GM19240 (cell line): ENCODE results near the gene RALGDS.

Experiments used
- DNase-seq: peaks from one replicate; pipeline ENCODE4 v3.0.0; 2011; ENCODE audit warnings: low spot score; ENCODE audit not compliant: insufficient read length

RALGDS gene

DNA sequence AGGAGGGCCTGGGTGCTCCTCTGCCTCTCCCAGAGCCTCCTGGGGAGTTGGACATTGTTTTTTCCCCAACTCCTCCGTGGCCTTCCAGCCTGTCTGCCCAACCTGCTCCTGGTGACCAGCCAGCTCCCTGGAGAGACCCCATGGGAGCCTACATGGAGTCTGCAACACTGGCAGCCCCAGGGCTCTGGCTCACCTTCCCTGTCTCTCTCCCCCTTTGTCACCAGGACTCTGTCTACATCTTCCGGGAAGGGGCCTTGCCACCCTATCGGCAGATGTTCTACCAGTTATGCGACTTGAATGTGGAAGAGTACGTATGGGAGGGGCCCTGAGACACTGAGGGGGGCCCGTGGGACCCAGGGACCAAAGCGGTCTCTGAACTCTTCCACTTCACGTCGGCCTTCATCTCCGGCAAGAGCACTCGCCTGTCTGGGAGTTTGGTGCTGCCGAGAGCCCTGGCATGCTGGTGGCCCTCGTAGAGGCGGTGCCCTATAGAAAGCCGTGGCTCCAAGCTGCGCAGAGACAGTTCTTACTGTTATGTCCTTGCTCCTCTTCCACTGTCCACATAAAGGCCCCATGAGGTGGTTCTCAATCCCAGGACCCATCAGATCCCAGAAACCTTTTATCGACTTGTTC is 65.1 kb downstream of the RALGDS start:
- DNase-seq: no peak

DNA sequence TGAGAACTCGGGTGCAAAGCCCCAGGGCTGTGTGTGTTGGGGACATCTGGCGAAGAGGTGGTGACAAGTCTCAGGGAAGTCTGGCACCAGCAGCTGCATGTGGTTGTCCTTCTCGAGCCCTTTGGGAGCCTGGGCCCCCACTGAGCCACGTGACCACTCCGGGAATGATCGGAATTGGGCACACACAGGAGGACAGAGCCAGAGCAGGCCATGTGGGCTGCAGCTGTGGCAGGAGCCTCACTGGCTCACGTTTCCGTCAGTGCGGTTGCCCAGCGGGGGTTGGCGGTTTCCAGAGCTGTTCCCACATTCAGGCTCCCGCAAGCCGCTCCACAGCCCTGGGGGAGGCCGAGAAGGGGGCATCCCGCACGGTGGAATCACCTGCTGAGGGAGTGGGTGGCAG is 66.1 kb downstream of the RALGDS start:
- no peak for DNase-seq

DNA sequence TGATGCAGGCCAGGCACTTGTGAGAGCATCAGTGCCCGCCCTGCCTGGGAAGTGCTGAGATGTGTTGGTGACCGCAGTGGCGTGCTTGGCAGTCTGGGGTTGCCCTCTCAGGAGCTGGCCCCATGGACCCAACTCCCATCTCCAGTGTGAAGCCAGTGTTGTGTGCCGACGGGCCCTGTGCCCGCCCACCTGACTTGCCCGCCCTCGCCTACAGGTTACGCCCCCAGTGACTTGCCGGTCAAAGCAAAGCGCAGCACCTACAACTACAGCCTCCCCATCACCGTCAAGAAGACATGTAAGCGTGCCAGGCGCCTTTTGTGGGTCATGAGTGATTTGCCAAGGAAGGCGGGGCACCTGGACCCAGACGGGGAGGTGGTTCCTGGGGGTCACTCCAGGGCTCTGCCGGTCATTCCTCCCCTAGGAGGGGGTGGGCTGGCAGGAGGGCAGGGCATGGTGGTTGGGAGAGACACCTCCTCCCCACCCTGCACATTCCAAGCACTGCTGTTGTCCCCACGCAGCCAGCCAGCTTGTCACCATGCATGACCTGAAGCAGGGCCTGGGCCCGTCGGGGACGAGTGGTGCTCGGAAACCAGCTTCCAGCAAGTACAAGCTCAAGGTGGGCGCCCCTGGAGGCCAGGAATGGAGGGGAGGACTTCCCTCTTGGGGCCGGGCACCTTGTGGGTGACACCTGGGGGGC is 66.7 kb downstream of the RALGDS start:
- no peak for DNase-seq

DNA sequence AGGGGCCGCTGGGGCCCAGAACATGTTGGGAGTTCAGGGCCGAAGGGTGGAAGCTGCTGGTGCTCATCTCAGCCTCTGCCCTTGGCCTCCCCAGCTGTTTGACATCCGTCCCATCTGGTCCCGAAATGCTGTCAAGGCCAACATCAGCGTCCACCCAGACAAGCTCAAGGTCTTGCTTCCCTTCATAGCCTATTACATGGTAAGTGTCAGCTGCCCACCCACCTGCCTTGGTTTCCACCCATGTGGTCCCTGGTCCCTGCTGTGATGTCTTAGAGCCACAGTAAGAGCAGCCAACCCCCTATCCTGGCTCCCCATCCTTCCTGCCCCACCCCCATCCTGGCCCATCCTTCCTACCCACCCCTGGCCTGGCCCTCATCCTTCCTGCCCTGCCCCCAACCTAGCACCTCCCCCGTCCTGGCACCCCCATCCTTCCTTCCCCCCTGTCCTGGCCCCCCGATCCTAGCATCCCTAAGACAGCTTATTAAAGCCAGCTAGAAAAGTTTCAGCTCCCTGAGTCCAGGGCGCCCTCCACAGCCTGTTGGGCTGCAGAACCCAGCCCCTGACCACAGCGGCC is 69.0 kb downstream of the RALGDS start:
- no peak for DNase-seq

DNA sequence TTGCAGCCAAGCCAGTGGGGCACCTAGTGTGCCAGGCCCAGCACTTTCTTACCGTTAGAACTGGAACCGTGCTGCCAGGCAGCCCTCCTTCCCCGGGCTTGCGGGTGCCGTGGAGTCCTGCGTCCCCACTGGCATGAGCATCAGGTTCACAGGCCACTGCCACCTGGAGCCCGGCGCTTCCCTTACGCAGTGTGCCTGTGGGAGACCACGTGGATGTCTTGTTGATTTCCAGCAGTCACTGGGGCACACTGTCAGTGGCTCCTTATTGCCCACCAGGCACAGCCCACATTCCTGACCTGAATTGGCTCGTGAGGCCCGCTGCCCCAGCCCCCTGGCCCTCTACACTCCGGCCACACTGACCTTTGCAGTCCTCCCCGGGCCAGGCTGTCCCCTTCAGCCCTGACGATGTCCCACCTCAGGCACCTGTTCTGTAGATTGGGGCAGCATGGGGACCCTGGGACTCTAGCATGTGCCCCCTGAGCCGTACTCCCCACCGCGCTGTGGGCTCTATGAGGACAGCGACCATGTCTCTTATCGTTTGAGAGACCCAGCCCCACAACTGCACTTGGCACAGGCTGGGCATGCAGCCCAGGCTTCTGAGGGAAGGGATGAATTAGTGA is 69.6 kb downstream of the RALGDS start:
- no peak for DNase-seq

DNA sequence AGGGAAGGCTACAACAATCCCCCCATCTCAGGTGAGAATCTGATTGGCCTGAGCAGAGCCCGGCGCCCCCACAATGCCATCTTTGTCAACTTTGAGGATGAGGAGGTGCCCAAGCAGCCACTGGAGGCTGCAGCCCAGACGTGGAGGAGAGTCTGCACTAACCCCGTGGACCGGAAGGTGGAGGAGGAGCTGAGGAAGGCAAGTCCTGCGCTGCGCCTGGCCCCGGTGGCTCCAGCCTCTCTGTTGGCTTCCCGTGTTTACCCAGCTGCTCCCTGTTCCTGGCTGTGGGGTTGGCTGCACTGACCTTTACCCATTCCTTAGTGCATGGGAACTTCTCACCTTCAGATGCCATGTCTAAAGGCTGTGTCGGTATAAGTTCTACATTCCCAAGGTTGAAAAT is 70.3 kb downstream of the RALGDS start:
- DNase-seq: no peak

DNA sequence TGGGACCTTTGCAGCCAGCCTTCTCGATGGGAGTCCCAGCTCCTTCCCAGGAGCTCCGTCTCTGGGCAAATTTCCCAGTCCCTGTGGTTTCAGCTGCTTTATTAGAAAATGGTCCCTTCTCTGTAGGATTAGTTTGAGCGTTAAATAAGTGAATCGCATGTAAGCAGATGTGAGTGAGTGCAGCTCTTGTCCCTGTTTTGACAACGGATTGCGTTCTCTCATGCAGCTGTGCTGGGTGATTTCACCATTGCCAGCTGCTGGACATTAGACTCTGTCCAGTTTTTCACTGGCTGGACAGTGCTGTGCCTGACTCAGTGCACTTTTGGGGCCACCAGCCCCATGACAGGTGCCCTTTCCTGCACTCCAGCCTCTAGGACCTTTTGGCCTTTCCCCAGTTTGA is 70.9 kb downstream of the RALGDS start:
- no peak for DNase-seq

DNA sequence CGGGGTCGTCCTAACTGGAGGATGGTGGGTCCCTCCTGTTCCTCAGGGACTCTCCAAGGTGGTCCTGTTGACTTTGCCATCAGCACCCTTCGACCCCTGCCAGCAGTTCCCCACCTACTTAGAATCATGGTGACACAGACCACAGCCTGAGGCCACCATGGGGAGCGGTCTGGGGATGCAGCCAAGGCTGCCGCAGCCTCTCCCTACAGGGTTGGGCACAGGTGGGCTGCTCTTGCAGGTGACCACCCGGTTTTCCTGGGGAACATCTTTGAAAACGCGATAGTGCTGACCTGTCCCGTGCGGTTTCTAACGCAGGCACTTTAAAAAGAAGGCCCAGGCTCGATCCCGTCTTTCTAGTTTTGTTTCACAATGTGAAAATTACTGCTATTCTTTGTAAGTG is 72.0 kb downstream of the RALGDS start:
- no peak for DNase-seq

DNA sequence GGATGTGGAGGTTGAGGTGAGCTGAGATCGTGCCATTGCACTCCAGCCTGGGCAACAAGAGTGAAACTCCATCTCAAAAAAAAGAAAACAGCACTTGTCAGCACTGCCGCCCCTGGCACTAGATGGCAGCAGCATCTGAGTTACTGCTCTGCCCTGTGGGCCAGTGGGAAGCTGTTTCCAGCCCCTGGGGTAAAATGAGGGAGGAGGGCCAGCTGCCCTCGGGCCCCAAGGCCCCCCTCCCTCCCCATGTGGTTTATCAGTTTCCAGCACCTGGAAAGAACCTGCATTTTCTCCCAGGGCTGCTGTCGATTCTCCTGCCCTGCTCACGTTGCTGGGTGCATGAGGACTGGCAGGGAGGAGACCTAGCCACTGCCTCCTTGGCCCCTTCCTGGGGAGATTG is 72.4 kb downstream of the RALGDS start:
- DNase-seq: no peak
